HG03280 (cell line): ENCODE data around the gene ZNF777.
"Not testable (repeated sequence)": the region's sequence is repeated elsewhere in the genome, so short reads cannot be mapped to it uniquely, and the experiment has no call there.

Experiments used
- ATAC-seq: cut with Tn5 transposase; IDR thresholded peaks from one replicate; pipeline ENCODE4 v1.9.1; 2021; ENCODE audit warnings: mild to moderate bottlenecking, moderate library complexity; ENCODE audit not compliant: unreplicated experiment

ZNF777 gene

DNA sequence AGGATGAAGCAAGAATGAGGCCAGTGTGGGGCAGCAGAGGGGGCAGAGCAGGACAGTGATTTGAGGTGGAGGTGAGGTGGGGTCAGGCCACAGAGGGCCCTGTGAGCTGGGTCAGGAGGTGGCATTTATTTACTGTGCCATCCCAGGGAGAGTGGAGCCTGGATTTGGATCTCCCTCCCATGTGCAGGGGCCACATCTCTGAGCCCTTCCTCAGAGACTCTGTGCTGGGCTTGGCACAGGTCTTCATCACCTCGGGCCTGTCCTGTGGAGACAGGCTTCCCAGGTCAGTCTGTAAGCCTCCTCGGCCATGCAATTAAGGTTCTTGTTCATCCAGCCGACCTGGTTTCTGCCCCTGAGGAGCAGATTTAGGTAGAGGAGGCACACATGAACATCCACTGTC lies 40.9 kb downstream of the ZNF777 start:
- no peak for ATAC-seq

DNA sequence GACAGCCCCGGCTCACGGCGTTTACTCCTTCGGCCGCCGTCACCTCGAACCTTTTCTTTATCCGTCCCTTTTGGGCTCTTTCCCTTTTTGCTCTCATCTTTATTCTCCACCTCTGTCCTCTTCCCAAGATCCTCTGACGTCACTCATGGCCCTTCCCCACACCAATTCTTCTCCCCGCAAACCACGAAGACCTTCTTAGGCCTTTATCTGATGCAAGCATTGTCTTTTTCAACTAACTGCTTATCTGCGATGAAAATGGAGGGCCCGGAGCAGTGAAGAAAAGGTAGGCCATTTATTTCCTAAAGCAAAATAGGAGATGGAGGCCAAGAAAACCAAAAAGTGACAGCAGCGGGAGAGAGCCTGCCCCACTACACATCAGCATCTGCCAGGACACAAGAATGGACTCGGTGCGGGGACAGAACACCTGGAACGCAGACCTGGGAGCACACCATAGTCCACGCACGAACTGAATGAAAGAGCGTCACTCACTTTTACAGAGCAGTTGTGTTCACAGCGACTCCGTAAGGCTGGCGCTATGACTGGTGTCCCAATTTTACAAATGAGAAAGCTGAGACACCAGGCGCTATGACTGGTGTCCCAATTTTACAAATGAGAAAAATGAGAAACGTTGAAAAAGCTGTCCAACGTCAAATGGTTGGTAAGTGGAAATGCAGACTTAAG lies 45.3 kb downstream of the ZNF777 start:
- no peak for ATAC-seq

DNA sequence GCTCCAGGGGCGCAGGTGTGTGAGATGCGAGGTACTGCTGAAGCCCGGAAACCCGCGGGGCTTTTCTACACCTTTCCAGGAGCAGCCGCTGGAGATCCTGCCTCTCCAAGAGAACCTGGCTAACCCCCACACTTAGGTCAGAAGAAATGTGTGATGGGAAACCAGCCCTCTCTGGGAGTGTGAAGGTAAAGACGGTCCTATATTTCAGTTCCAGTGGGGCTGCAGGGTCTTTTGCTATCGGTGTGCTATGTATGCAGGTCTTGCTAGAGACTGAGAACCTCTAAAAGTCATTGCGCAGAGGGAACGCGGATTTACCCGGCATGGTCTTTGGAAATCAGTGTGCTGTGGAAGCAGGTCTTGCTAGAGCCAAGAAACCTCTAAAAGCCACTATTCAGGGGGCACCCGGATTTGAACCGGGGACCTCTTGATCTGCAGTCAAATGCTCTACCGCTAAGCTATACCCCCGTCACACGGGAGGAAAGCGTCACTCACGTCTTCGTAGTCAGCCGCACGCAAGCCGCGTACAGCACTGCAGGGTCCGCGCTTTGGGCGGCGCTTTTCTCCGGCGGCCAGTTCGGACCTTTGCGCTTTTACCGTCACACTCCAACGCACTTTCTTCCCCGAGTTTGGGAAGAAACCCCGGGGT lies 46.0 kb downstream of the ZNF777 start:
- no peak for ATAC-seq

DNA sequence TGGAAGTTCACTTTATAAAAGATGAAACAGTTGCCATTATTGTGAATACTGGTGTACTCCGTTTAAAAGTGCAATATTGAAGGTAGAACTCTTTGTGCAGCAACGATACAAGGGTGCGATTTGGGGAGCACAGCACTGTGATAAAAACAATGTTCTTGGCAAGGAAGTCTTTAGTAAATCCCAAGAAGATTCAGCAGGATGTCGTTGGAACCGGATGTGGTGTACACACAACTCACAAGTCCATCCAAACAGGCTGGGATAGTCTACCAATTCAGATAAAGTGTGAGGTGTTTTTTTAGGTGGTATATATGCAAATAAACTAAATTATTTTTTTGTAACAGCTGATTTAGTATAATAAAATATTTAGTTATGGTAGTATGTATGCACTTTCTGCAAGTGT lies 46.7 kb downstream of the ZNF777 start:
- ATAC-seq, result no peak

- ATAC-seq, result not testable (repeated sequence)
Measured at GRCh38 chr7:149413083-149413482, 47.8 kb downstream of the ZNF777 start.

DNA sequence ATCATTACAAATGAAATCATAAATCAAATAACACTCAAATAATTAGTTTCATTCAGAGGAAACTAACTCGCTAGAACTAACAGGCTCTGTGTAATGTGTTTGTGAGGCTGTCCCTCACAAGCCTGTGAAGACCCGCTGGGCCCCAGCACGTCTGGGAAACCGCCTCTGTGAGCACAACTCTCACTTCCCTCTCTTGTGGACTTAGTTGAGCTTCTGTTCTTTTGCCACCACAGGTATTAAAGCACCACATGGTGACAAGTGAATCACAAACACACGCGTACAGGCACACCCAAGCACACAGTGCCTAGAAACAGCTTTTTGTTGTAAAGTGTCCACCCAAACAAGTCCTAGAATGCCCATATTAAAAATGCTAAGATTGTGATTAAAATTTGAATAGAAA lies 51.0 kb downstream of the ZNF777 start:
- peak; percentile 97 for ATAC-seq

DNA sequence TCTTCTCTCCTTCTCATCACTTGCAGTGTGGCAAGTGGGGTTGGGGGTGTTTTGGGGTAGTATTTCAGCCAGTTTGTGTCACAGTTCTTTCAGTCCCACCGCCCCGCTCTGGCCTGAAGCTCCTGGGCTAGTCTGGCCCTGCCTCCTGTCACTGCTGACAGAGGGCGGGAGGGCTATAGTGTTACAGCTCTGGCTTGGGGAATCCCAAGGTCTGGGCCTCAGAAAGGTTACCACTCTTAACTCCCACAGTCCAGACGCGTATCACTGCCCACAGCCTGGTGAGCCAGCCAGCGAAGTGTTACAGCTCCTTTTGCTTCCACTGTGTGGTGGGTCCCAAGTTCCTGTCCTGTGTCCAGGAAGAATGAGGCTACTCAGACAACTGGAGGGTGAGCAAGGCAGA lies 56.0 kb downstream of the ZNF777 start:
- no peak for ATAC-seq

DNA sequence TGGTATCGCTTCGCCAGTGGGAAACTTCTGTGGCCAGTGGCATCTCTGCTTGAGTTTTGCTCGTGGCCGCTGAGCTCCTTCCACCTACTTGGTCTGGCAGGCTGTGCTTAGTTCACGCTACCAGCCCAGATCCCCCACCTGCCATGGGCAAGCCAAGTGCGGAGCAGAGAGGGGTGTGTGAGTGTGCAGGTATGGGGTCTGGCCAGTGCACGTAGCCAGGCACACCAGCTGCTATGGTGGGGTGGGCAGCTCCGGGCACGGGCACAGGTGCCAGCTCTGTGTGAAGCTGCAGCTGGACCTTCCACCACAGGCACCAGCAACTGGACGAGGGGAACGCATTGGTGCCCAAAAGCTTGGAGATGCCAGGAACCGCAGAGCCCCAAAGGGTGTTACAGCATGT lies 56.5 kb downstream of the ZNF777 start:
- no peak for ATAC-seq

GRCh38 chr7:149398195-149398820 lies 62.6 kb downstream of the ZNF777 start:
- ATAC-seq, result no peak

DNA sequence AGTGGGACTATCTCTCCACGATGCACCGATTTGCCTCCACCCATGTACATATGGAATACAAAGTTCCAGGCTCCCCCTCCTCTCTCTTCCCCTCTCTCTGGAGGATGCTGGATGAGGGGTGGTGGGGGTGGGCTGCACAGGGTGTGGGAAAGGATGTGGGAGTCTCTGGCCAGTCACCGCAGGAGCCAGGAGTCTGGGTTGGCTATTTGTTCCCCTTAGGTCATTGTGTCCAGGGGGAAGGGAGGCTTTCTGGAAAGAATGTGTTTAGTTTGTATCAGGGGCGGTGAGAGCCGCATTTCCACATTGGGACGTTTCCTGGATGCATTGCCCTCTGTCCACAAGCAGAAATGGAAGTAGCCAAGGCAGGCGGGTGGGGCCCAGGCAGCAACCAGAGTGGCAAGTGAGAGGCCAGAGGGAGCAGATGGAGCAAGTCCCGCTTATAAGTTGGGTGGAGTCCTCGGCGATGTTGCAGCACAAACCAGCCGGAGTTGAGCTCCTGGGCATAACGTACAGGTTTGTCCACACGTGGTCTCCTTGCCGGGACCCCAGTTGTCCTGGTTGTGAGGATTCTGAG lies 63.3 kb downstream of the ZNF777 start:
- no peak for ATAC-seq

DNA sequence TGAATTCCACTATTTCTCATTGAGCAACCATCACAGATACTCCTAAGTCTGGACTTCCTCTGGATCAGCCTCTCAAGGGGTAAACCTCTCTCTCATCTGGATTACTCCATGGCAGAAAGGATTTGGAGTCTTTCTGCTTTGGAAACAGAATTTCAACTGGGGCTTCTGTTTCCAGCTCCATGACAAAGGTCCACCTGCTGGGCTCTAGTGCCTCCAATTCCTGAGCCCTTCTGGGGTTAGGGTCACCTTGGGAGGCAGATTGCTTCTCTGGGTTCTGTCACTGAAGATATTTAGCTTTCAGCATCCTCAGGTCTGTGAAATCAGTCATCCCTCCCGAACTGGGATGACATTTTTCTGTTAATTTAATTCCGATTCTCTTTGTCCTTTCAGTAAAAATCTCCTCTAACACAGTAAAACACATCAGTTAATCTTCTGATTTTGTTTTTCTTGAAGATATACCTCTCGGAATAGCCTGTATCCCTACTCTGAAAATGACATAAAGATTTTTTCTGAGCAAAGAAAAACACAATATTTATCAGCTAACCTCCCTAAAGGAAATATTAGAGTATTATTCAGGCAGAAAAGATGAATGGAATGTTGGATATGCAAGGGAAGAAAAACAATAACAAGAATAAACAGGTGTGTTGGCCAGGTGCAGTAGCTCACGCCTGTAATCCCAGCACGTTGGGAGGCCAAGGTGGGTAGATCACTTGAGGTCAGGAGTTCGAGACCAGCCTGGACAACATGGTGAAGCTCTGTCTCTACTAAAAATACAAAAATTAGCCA lies 72.1 kb downstream of the ZNF777 start:
- not testable (repeated sequence) for ATAC-seq

DNA sequence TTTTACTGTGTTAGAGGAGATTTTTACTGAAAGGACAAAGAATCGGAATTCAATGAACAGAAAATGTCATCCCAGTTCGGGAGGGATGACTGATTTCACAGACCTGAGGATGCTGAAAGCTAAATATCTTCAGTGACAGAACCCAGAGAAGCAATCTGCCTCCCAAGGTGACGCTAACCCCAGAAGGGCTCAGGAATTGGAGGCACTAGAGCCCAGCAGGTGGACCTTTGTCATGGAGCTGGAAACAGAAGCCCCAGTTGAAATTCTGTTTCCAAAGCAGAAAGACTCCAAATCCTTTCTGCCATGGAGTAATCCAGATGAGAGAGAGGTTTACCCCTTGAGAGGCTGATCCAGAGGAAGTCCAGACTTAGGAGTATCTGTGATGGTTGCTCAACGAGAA lies 74.3 kb downstream of the ZNF777 start:
- not testable (repeated sequence) for ATAC-seq

DNA sequence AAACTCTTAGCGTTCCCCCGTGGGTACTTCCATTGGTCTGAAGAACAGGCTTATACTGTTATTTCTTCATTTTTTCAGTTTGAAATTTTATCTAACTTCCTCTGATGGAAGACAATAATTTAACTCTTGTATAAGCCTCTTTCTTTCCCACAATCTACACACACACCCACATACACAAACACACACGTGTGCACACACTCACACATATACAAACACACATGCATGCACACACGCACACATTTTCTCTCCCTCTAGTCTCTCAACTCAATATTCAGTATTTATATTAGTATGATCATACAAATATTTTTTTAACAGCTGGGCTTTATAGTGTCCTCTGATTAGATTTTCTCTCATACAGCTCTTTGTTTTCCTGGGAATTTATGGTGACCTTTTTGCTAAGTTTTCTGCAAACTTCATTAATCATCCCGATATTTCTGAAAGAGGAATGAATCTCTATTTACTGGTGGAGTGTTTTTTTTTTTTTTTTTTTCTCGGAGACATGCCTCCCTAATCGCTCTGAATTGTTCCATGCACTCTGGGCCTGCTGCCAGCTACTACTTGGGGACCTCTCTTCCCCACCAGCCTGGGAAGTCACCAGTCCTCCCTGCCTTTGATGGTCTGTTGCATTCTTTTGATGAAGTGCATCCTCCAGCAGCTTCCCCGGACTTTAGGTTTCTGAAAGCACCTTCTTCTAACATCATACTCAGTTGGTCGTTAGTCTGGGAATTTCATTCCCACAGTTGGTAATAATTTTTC lies 75.5 kb downstream of the ZNF777 start:
- no peak for ATAC-seq
